Central memory CD8-positive, alpha-beta T cell (primary cell): ENCODE results near the gene LIME1.

ENCODE experiments used
- ATAC-seq: fragments of 150-1000 bp; cut with Tn5 transposase; replicated peaks from 2 replicates; pipeline ENCODE4 v1.10.0; 2022; ENCODE audit warnings: mild to moderate bottlenecking, moderate FRiP score, moderate number of reproducible peaks; ENCODE audit not compliant: poor library complexity, severe bottlenecking; ENCODE audit errors: extremely low read depth
- DNase-seq, 2 donors: peaks; one replicate each; pipeline ENCODE4 v3.0.0; 2021; ENCODE audit warnings: low spot score in 2 of 2
- H3K27ac Mint-ChIP-seq: one replicate; pipeline ENCODE4 v1.8.0; 2022; ENCODE audit warnings: low read depth, mild to moderate bottlenecking, moderate library complexity, mixed read lengths
- H3K27me3 Mint-ChIP-seq: one replicate; pipeline ENCODE4 v1.8.0; 2022; ENCODE audit warnings: mixed read lengths
- H3K36me3 Mint-ChIP-seq: one replicate; pipeline ENCODE4 v1.8.0; 2022; ENCODE audit warnings: mild to moderate bottlenecking, moderate library complexity, mixed read lengths; ENCODE audit not compliant: insufficient read depth
- H3K4me1 Mint-ChIP-seq: one replicate; pipeline ENCODE4 v1.8.0; 2022; ENCODE audit warnings: mixed read lengths
- H3K4me3 Mint-ChIP-seq: one replicate; pipeline ENCODE4 v1.8.0; 2022; ENCODE audit warnings: mild to moderate bottlenecking, moderate library complexity, mixed read lengths
- H3K9me3 Mint-ChIP-seq: one replicate; pipeline ENCODE4 v1.8.0; 2022; ENCODE audit warnings: mixed read lengths

Gene LIME1

DNA sequence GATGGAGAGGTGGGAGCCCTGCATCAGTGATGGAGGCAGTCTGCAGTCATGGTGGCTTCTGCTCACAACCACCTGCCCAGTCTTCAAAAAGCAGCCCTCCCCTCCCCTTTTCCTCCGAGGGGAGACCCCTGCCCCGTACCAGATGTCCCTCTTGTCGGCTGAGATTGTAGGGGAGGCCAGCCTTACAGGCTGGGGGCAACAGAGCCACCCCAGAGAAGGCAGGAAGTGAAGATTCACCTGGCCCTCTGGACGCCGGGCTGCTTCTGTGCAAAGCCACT, 35.5 kb upstream of the LIME1 start:
- ATAC-seq = no peak
- peaks cover 31% of the 10 kb centered on the region for H3K4me1 Mint-ChIP-seq

DNA sequence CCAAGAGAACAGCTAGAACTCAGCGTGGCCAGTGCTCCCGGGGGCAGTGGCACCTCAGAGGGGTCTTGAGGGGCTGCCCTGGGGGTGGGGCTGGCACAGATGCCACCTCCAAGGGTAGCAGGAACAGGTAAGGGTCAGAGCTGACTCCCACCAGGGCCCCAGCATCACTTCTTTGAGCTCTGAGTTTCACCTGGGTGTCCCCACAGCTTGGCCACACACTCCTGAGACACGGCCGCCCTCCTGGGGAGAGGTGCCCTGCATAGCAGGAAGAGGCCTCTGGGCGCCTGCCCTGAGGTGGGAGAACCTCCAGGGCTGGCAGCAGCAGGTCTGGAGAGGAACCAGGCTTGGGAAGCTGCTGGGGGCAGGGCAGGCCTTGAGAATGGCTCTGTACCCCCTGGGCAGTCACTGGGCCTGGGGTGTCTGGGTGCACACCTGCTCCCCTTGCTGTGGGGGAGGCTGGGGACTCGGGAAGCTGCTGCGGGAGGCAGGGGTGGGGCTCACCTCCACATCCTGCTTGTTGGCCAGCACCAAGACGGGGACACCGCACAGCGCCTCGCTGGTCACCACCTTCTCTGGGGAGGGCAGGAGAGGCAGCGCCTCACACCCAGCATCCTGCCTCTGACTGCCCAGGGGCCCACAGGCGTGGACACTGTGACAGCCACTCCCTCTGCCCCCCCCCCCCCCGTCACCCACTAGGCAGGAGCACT, 35.0 kb upstream of the LIME1 start:
- Mint-ChIP-seq H3K27ac (peak overlapping the region; percentile 35), H3K4me1 (peaks cover 32% of the 10 kb centered on the region), H3K9me3 (no peaks in the 10 kb centered on the region), H3K4me3 (no peak overlapping the region), H3K27me3 (no peaks in the 10 kb centered on the region), H3K36me3 (peaks cover 24% of the 10 kb centered on the region)
- ATAC-seq (no peak), DNase-seq (no peak)

More for the DNA sequence above, 35.5 kb upstream of the LIME1 start:
- Mint-ChIP-seq H3K27ac (no peak overlapping the region), H3K36me3 (peaks cover 25% of the 10 kb centered on the region), H3K27me3 (no peaks in the 10 kb centered on the region), H3K9me3 (no peaks in the 10 kb centered on the region), H3K4me3 (no peak overlapping the region)
- no peak for DNase-seq

- Mint-ChIP-seq H3K27ac (peak overlapping the region; percentile 35), H3K9me3 (no peaks in the 10 kb centered on the region), H3K4me3 (no peak overlapping the region), H3K4me1 (peaks cover 39% of the 10 kb centered on the region), H3K27me3 (no peaks in the 10 kb centered on the region), H3K36me3 (peaks cover 28% of the 10 kb centered on the region)
- DNase-seq = no peak
- ATAC-seq = no peak
Measured at GRCh38 chr20:63702036-63702665, 34.3 kb upstream of the LIME1 start.

DNA sequence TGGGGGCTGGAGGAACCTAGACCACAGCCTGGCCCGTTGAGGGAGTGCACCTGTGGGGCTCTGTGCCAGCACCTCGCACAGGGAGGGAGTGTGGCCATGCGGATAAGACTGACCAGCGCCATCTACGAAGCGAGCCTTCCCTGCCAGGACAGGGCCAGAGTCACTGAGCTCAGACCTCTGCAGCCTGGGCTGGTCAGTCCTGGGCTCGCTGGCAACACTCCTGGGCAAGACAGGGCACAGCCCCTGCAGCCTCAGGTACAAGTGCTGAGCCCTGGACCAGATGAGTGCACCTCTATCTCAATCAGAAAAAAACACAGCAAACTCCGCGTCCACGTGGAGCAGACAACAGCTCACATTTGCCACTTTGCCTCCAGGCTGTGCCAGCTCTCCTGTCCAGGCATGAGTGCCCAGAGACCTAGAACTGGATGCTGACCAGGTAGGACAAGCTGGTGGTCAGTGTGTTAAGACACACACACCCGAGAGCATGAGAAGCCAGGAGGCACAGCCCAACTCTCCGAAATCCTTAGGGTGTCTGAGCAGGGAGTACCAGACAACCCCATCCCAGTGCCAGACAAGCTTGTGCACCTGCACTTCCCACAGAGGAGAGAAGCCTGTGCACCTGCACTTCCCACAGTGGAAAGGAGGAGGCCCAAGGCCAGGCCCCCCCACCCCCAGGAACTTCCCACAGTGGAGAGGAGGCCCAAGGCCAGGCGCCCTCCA, 33.6 kb upstream of the LIME1 start:
- DNase-seq (no peak), ATAC-seq (no peak)
- Mint-ChIP-seq H3K9me3 (no peaks in the 10 kb centered on the region), H3K4me3 (no peak overlapping the region), H3K27me3 (no peaks in the 10 kb centered on the region), H3K4me1 (peaks cover 41% of the 10 kb centered on the region), H3K27ac (no peak overlapping the region), H3K36me3 (peaks cover 30% of the 10 kb centered on the region)

- no peak for ATAC-seq
- Mint-ChIP-seq H3K4me3 (no peak overlapping the region), H3K4me1 (peaks cover 43% of the 10 kb centered on the region), H3K27ac (no peak overlapping the region), H3K36me3 (peaks cover 27% of the 10 kb centered on the region), H3K27me3 (no peaks in the 10 kb centered on the region), H3K9me3 (no peaks in the 10 kb centered on the region)
- no peak for DNase-seq
Measured at GRCh38 chr20:63703471-63703975, 32.9 kb upstream of the LIME1 start.

DNA sequence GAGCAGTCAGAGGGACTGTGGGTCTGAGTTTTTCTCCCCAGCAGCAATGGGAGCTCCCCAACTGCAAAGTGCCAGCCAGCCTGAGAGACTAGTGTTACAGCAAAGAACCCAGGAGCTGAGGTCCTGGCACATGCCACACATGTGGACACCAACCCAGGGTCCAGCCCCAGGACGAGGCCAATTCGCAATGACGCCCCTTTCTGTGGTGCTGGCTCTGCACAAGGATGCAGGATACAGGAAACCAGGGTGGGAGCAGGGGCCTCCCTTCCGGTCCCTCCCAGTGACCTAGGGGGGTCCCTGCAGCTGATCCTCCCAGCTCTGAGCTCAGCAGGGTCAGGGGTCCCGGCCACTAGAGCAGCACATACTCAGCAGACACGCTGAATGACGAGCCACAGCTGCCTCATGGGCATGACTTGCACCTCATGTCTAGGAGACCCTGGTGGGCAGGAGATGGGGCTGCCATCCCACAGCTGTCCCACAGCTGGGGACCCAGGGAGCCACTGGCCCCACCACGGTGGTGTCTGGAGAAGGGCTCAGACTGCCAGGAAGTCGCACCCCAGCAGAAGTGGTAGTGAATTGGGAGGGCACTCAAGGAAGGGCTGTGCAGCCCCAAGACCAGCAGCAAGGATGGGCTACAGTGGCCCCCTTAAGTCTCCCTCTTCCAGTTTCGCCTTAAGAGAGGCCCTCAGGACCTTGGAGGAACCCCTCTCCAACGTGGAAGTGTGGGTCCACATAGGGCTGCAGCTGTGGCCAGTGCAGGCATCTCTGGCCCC, 32.3 kb upstream of the LIME1 start:
- Mint-ChIP-seq H3K9me3 (no peaks in the 10 kb centered on the region), H3K4me3 (no peak overlapping the region), H3K27ac (no peak overlapping the region), H3K4me1 (peaks cover 47% of the 10 kb centered on the region), H3K36me3 (peaks cover 28% of the 10 kb centered on the region), H3K27me3 (no peaks in the 10 kb centered on the region)
- DNase-seq (no peak), ATAC-seq (no peak)

GRCh38 chr20:63704749-63705117, 31.7 kb upstream of the LIME1 start:
- DNase-seq (no peak), ATAC-seq (no peak)
- Mint-ChIP-seq H3K36me3 (peaks cover 29% of the 10 kb centered on the region), H3K9me3 (no peaks in the 10 kb centered on the region), H3K4me1 (peaks cover 42% of the 10 kb centered on the region), H3K27me3 (no peaks in the 10 kb centered on the region), H3K27ac (no peak overlapping the region), H3K4me3 (no peak overlapping the region)

DNA sequence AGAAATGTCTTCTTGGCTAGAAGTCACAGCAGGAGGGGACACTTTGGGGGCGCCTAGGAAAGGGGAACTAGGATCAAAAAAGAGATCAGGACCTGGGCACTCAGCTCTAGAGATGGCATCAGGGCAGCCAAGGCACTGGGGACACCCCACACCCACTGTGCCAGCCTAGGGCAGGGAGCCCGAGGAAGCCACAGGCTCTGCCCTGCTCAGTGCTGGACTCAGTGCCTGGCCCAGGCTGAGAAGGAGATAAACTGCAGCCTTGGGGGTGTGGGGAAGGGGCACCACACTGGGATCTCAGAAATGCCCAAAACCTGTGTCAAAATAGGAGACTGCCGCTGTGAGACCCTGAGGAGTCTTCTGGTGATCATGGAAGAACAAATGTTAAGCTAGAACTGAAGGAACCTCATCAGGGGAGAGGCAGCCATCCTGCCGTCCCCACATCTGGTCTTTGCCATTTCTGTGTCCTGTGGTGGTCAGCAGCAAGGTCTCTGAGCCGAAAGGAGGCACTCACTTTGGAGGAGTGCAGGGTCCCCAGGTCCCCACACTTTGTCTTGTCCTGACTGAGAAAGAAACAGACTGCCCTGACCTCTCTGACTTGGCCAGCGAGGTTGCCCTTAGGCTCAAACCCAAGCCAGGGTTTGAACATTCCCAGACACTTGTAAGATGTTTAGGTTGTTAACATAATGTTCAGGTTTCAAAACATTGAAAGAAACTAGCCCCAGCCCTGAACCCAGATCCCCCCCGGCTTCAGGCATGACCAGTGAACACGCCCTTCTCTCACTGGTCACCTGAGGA, 31.0 kb upstream of the LIME1 start:
- H3K4me3 Mint-ChIP-seq = peak overlapping the region; percentile 5
- peaks cover 45% of the 10 kb centered on the region for H3K4me1 Mint-ChIP-seq
- no peak for ATAC-seq
- no peak overlapping the region for H3K27ac Mint-ChIP-seq
- no peaks in the 10 kb centered on the region for H3K9me3 Mint-ChIP-seq
- DNase-seq = no peak
- H3K36me3 Mint-ChIP-seq = peaks cover 32% of the 10 kb centered on the region
- no peaks in the 10 kb centered on the region for H3K27me3 Mint-ChIP-seq

DNA sequence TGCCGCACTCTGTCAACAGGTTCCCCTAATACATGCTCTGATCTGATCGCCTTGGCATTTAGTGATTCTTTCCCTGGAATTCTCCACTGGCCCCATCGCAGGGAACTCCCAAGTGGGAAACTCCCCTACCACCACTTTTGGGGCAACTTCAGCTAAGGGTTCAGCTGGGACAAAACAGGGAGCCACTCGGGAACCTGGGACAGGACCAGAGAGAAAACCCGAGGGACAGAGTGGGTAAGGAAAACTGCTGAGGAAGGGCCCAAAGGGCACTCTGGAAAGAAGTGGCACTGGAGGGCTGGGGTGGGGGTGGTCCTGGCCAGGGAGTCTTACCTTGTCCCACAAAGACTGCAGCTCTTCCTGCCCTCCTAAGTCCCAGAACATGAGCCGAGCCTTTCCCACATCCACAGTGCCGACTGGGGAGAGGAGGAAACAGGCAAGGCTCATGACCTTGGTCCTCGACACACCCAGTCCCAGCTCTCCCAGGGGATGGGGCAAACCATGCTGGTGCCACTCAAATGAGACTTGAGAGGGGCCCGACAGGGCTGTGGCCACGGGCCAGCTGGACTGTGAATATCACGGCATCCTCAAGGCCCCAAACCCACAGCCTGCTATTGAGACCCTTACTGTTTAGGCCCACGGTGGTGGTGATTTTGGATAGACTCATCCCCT, 30.3 kb upstream of the LIME1 start:
- Mint-ChIP-seq H3K9me3 (no peaks in the 10 kb centered on the region), H3K27me3 (no peaks in the 10 kb centered on the region), H3K36me3 (peaks cover 39% of the 10 kb centered on the region), H3K4me3 (peak overlapping the region; percentile 84), H3K27ac (peak overlapping the region; percentile 82), H3K4me1 (peaks cover 49% of the 10 kb centered on the region)
- no peak for DNase-seq
- ATAC-seq = no peak

DNA sequence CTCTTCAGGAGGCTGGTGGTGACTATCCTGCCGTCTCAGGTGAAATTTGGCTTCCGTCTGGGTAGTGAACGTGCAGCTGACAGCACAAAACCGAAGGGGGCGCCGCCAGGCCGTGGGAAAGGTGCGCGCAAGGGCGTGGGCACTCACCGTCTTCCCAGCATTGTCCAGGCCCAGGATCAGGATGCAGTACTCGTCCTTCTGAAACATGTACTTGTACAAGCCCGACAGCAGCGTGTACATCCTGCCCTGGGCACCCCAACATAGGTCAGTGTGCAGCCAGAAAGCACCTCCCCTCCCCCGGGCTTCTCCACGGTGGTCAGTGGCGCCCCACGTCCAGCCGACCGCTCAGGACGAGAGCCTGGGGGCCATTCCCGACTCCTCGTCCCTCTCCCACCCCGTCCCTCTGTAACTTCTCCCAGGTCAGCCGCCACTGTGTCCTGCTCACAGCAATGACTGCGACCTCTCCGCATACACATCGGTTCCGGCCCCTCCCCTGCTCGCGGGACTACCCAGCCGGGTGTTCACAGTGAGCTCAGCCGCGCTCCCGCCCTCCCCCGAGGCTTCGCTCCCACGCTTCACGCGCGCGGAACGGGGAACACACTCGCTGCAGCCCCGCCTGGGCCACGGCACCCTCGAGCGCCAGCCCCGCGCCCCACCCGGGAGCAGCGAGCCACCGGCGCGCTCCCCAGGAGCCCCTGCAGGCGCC, 29.5 kb upstream of the LIME1 start:
- ATAC-seq (peak; percentile 66), DNase-seq (peak; percentile 41 to 44)
- Mint-ChIP-seq H3K36me3 (peaks cover 45% of the 10 kb centered on the region), H3K4me3 (peak overlapping the region; percentile 84), H3K4me1 (peaks cover 46% of the 10 kb centered on the region), H3K27ac (peak overlapping the region; percentile 82), H3K27me3 (no peaks in the 10 kb centered on the region), H3K9me3 (no peaks in the 10 kb centered on the region)

DNA sequence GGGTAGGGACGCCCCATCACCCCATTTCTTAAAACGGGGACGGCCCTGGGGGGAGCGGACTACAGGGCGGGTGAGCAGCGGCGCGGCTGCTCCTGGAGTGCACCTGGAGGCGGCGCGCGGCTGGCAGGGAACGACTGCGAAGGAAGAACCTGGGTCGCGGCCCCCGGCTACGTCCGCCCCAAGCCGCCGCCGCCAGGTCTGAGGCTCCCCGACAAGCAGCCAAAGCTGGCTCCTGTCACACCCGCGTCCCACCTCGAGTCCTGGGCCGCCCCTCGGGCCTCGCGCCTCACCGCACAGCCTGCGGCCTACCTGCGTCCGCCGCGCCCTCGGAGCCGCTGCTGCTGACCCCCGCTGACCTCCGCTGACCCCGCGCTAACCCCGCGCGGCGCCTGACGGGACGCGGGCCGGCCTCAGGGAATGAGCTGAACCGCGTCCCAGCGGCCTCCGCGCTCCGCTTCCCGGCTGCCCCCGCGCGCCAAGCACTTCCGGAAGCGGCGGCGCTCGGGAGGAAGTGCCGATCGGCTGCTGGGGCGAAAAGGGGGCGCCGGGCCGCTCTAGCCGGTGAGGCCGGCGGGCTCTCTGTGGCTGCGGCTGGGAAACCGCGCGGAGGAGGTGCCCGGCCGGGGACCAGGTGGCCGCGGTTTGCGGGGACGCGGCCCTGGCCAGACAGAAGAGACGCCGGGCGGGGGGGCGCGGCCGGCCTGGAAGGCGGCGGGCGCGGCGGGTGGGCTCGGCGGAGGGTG, 28.7 kb upstream of the LIME1 start, which contains the start of the genes ARFRP1 and ZGPAT:
ARFRP1 (minus strand) TSS at position 419 of the 743 bp plus-strand sequence. CDS start 885 bp downstream, outside the sequence.
ZGPAT (plus strand) TSS at position 482 of the 743 bp plus-strand sequence. CDS start 542 bp downstream, outside the sequence.
- peaks cover 51% of the 10 kb centered on the region for H3K36me3 Mint-ChIP-seq
- H3K27me3 Mint-ChIP-seq = no peaks in the 10 kb centered on the region
- peak; percentile 71 to 73 for DNase-seq
- peak within 1 kb of the TSS; percentile 82 for H3K27ac Mint-ChIP-seq
- peak within 1 kb of the TSS; percentile 84 for H3K4me3 Mint-ChIP-seq
- H3K9me3 Mint-ChIP-seq = no peaks in the 10 kb centered on the region
- peaks cover 48% of the 10 kb centered on the region for H3K4me1 Mint-ChIP-seq
- ATAC-seq = peak; percentile 81
